SIG-M5 (cell line): ENCODE results near the gene TRIM9.
"Not testable (repeated sequence)": the region's sequence is repeated elsewhere in the genome, so short reads cannot be mapped to it uniquely, and the experiment has no call there.

Experiments used
- DNase-seq: peaks from one replicate; lab custom pipeline; 2025; lab: John Stamatoyannopoulos, UW

Gene TRIM9

GRCh38 chr14:51004352-51004800 lies 90.5 kb downstream of the TRIM9 start:
- no peak for DNase-seq

DNA sequence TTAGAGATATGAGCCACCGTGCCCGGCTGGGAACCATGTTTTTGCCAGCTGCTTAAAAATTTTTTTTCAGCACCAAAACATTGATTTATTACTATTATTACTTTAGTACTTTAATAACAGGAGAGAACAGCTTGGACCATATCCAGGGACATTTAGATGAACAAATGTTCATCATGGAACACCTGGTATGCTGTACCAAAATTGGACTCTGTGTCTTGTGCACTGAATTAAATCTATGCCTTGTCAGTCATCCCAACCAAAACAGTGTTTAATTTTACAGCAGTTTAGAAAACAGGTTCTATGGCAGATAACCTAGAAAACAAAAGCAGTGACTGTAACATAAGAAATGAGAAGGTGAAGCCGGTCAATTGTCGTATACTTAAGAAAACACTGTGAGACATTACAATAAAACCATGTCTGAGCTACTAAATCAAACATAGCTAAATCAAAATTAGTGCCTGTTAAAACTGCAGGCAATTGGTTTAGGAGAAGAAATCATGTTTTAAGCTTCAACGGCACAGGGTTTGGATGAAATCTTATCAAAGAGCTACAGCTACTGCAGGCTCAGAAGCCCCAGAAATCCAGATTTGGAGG lies 92.4 kb downstream of the TRIM9 start:
- no peak for DNase-seq

DNA sequence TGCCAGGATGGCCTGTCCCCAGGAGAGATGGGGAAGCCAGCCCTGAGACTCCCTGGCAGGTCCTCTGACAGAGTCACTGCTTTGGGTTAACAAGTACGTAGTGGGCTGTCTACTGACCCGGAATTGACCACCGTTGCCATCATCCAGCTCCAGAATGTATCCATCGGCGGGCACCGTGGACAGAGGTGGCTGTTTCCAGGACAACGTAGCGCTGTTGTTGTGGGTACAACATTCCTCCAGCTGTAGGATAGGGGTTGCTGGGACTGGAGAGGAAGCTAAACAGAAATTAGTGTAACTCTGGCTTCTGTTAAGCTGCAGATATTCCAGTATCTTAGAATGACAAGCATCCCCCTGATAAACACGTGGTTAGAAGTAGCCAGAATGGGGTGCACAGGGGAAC lies 94.3 kb downstream of the TRIM9 start:
- no peak for DNase-seq

DNA sequence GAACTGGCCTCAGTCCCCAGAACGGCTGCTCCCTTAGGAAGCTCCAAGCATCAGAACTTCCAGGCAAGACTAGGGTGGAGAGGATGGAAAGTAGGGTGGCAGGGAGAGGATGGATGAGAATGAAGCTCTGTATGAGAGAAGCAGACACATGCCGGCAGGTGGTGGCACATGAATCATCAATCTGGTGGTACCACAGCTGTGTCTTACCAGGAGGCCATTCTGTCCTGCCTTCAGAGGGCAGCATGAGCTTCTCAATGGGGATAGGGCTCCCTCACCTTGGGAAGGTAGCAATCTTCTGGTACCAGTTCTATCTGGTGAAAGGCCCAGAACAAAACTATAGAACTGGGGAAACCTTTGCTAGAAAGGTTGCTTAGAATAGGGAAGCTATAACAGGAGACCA lies 95.2 kb downstream of the TRIM9 start:
- no peak for DNase-seq

- no peak for DNase-seq
Measured at GRCh38 chr14:50998612-50999011, 96.3 kb downstream of the TRIM9 start.

- DNase-seq = no peak
Measured at GRCh38 chr14:50997712-50998111, 97.2 kb downstream of the TRIM9 start.

- not testable (repeated sequence) for DNase-seq
Measured at GRCh38 chr14:50994158-50994557, 100.7 kb downstream of the TRIM9 start.

- no peak for DNase-seq
Measured at GRCh38 chr14:50985859-50986331, 109.0 kb downstream of the TRIM9 start.

DNA sequence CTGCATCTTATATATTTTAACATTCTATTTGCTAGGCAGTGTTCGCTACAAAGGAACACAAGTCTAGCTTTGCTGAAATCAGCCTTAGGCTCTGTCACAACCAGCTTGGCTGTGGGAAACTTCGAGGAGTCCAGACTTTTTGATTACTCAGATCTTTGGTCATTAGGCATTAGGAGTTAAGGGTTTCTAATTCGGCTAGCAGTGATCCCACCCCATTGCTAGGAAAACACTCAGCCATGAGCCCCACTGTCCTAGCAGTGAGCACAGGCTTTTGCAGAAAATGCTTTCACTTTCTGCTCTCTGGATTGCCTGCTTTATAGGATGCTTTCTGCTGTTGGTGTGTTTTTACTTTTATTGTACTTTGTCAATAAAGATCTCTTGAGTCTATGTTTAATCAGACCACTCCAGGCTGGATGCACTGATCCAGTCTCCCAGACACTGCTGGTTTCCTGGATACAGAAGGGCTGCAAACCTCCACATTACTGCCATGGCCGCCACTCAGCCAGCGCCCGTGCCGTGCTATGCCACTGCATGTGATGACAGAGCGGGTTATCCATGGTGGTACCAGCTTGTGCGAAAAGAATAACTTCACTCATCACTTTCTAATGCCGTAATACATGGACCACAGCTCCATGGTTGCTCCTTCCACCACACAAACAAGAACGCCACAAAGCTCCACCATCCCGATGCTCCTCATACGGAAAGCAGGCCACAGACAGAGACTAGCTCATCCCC lies 109.6 kb downstream of the TRIM9 start:
- DNase-seq = no peak

DNA sequence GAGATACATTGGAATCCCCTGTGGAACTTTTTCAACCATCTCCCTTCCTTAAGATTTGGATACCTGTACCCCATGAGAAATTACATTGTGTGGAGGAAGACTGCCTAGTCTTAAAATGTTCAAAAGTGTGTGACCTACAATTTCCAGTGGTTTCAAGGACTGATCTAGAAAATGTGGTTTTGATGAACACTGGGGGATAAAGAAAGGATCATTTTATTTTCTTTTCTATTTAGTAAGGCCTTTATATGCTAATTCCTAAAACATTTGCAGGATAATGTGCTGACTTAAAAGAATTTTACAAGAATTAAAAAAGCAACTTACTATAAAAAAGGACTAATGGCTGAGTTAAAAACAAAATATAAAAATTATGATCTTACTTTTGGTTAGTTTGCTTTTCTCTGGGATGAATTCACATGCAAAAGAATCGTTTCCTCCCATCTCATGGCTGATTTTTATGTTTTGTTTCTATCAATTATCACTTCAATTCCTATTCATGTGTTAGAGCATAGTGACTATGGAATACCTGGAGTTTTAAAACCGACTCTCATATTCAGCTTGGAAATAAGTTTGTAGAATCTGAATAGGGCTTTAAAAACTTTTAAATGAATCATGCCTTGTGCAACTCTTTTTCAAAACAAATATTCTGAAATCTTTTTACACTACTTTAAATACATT lies 110.7 kb downstream of the TRIM9 start:
- DNase-seq = no peak

GRCh38 chr14:50979941-50980850 lies 114.7 kb downstream of the TRIM9 start:
- DNase-seq = no peak

DNA sequence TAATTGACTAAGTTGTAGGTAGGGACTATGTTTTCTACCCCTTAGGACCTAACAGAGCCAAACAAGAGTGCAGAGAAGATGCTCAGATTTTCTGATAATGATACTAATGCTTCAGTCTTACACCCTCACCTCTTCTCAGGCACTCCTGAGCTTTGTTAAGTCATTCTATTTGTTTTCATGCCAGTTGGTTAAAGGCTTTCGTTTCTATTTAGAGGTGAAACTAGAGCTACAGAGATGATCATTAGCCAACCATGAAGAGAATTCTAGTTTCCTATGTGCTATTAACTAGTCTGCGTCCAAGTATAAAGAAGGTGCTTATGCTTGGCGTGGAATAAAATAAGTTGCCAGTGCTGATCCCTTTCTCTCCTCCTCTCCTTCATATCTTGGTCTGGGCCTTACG lies 116.0 kb downstream of the TRIM9 start:
- DNase-seq = no peak

- no peak for DNase-seq
Measured at GRCh38 chr14:50978529-50978871, 116.4 kb downstream of the TRIM9 start.

DNA sequence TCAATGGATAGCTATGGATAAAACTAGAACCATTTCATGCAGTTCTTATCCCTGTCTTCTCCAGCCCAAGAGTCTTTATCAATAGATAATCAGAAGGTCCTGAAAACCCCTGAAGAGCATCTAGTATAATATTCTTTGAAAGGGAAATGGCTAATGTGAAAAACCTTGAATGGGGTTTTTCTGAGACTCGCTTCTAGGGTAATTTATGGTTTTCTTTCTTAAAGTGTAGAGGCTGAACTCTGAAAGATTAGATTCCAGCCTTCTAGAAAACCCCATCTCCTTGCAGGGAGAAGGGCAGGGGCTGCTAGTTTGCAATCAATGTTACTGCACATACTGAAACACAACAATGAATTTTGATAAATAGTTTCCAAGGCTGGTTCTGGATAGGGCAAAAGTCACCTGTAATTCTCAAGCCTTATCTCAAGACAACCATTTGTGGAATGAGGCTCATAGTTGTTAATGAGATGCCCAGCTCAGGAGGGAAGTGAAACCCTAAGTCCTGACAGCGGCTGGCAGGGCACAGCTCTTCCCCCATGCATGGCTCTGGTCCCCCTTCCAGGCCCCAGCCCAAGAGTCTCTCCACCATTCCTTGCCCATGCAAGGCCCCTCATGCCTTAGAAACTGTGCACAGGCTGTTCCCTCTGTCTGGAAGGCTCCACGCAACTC lies 116.9 kb downstream of the TRIM9 start:
- DNase-seq = no peak

GRCh38 chr14:50974118-50974517 lies 120.8 kb downstream of the TRIM9 start:
- DNase-seq = no peak

DNA sequence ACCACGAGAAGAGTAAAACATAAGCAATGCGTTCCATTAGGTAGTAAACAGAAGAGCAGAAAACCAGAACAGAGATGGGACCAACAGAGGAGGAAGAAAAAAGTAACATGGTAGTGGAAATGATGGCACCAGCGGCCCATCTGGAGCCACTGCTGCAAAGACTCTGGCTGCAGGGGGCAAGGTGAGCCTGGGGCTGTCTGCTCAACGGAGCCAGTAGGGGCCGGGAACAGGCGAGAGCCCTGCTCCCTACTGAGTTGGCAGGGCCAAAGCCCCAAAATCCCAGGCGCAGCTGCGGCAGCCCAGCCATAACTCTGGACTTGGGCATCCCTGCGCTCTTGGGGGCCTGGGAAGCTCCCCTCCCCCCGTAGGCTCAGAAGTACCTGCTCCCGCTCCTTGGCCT lies 122.2 kb downstream of the TRIM9 start:
- DNase-seq = no peak

- DNase-seq = no peak
Measured at GRCh38 chr14:50970886-50971781, 123.8 kb downstream of the TRIM9 start.

DNA sequence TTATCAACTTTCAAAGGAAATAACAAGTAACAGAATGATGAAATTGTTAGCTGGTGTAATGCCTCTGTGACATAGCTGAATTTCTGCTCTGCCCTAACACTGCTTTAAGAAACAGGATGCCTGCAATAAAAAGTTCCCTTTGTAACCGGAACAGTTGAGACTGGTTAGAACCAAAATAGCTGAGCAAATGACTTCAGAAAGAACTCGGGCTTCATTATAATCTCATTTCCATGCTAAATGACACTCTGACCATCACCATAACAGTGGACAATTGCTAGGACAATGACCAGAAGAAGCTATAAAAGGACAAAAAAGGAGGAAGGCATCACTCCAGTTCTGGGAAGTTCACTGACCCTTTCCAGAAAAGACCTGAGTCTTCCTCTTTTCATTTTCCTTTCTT lies 127.1 kb downstream of the TRIM9 start:
- DNase-seq = no peak

DNA sequence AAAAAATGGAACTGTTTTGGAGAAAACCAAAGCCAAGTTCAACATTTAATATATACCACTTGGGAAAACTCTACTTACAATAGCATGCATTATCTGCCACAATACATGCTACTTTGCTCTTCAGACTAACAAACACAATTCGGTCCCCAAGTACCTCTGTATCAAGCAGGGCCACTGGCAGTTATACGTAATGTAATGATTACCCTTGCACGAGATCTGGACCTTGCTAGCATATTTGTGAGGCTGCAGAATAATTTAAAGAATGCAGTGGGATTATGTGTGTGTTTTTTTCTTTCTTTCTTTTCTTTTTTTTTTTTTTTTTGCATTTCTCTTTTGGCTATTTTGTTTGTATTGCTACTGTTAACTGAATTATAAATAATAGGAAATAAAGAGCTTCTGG lies 127.8 kb downstream of the TRIM9 start:
- DNase-seq = no peak

- no peak for DNase-seq
Measured at GRCh38 chr14:50964683-50965390, 130.1 kb downstream of the TRIM9 start.
